ENCODE results near the gene SPDL1. TPM values are rescaled to one million over a fixed set of nuclear protein-coding genes. Genes with fewer than 3 reads are reported as not detected.

The SPDL1 gene
- total and polyA plus RNA-seq, 2 of the 4 experiments (the other 2 are of a cell fraction) = 18.8 to 29.4 TPM

DNA sequence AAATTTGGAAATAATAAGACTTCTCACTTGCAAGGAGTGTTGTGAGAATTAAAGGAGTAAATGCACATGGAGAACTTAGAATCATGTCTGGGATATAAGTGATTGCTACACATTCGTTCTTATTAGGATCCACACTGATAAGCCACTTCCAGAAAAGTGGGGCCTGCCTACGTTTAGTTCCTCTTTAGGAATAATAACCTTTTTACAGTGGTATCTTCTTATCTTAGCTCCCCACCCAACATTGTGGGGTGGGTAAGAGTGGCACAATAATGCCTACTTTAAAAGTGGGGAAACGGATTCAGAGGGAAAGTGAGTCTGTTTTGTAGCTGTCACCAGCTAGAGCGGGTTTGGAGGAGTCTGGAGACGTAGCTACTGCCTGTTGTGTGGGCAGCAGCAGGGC lies 69.5 kb downstream of the SPDL1 start:
- Histone ChIP-seq H3K4me1 (ENCODE audit: control insufficient read depth, insufficient read depth, low read length) (peaks cover 19% of the 10 kb centered on the region), H2AK9ac (replicated peaks; ENCODE audit: low read depth, low read length, poor library complexity) (no peak overlapping the region), H2BK15ac (ENCODE audit: low read depth, low read length) (0 out of 3 replicates have a peak overlapping the region, but pooled peaks have one; percentile 93), H2BK5ac (ENCODE audit: low read depth, low read length, poor library complexity, severe bottlenecking) (no peak overlapping the region), H3K9ac (ENCODE audit: low read depth, low read length) (no peak overlapping the region), H3K27ac (ENCODE audit: insufficient read depth, low read length) (no peak overlapping the region), H4K5ac (ENCODE audit: low read depth, low read length) (no peak overlapping the region), H3K14ac (replicated peaks; ENCODE audit: low read depth, low read length) (no peak overlapping the region), H3K9me3 (ENCODE audit: control insufficient read depth, insufficient read depth, low read length) (no peaks in the 10 kb centered on the region), H2BK120ac (ENCODE audit: low read depth, low read length) (no peak overlapping the region), H3K79me1 (ENCODE audit: low read depth in 1 of 2, low read length in 2 of 2) (0 out of 4 replicates have a peak, but pooled peaks cover 0 to 5% of the 10 kb centered on the region in 2 experiments), H2AK5ac (ENCODE audit: low read depth, low read length) (no peak overlapping the region), H4K20me1 (ENCODE audit: insufficient read depth, low read length) (no peaks in the 10 kb centered on the region), H3K56ac (ENCODE audit: extremely low read depth, insufficient read depth, low read length) (no peak overlapping the region), H3K23ac (ENCODE audit: low read depth, low read length) (no peak overlapping the region), H4K91ac (ENCODE audit: insufficient read depth, low read depth, low read length) (no peak overlapping the region; the same call in 1 of the 2 replicates), H3K4ac (ENCODE audit: low read depth, low read length) (no peak overlapping the region), H3K36me3 (ENCODE audit: control insufficient read depth, insufficient read depth, low read length) (no peaks in the 10 kb centered on the region), H3K27me3 (ENCODE audit: control insufficient read depth, insufficient read depth, low read length) (no peaks in the 10 kb centered on the region), H3K4me2 (ENCODE audit: low read depth, low read length) (no peak overlapping the region), H3K4me3 (ENCODE audit: insufficient read depth, low read depth, low read length) (no peak overlapping the region), H3K9me1 (ENCODE audit: insufficient read depth, low read length) (peaks cover 24% of the 10 kb centered on the region), H3K18ac (ENCODE audit: low read depth, low read length) (no peak overlapping the region), H2BK20ac (ENCODE audit: low read depth, low read length) (no peak overlapping the region), H4K8ac (ENCODE audit: low read depth in 2 of 2, low read length in 2 of 2) (no peak overlapping the region), H2AFZ (replicated peaks; ENCODE audit: low read length, poor library complexity) (no peak overlapping the region)
- dilution Hi-C loops (cut with HindIII; ENCODE audit: low sequenced_read_pairs, unreplicated experiment) (no loop called here), intact Hi-C loops (cut with micrococcal nuclease) (no loop called here), in situ Hi-C loops (cut with MboI; ENCODE audit: low sequenced_read_pairs) (no loop called here)
- no CpG with 5 or more reads among the region's 5 CpGs for WGBS, 2 experiments (ENCODE audit: extremely low coverage in 2 of 2, insufficient read length in 1 of 2)
- ChIA-PET POLR2A (ENCODE audit: unreplicated experiment) (no interaction called here), CTCF (no interaction called here)
- DNase-seq = no peak
- TF ChIP-seq, protein P1, sequence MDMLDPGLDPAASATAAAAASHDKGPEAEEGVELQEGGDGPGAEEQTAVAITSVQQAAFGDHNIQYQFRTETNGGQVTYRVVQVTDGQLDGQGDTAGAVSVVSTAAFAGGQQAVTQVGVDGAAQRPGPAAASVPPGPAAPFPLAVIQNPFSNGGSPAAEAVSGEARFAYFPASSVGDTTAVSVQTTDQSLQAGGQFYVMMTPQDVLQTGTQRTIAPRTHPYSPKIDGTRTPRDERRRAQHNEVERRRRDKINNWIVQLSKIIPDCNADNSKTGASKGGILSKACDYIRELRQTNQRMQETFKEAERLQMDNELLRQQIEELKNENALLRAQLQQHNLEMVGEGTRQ (IDR thresholded peaks at IDR 0.05; ENCODE audit: low read depth, low read length) = no peak
- TF ChIP-seq CEBPB (IDR thresholded peaks at IDR 0.05; ENCODE audit: low read depth, low read length) (no peak), MAFK (IDR thresholded peaks at IDR 0.05; ENCODE audit: low read depth, low read length) (no peak), FOS (IDR thresholded peaks at IDR 0.05; ENCODE audit: low read depth, low read length) (no peak), CHD1 (IDR thresholded peaks at IDR 0.05; ENCODE audit: low read depth, low read length) (no peak), BHLHE40 (IDR thresholded peaks at IDR 0.05; ENCODE audit: low read depth, low read length) (no peak), MAZ (IDR thresholded peaks at IDR 0.05; ENCODE audit: borderline replicate concordance, low read depth, low read length) (no peak), RFX5 (IDR thresholded peaks at IDR 0.05; ENCODE audit: low read depth, low read length) (no peak), RAD21 (IDR thresholded peaks at IDR 0.05; ENCODE audit: low read length) (no peak), MXI1 (IDR thresholded peaks at IDR 0.05; ENCODE audit: borderline replicate concordance, low read depth, low read length) (no peak), SMC3 (IDR thresholded peaks at IDR 0.05; ENCODE audit: low read depth, low read length) (no peak)
- TF ChIP-seq, protein P2, sequence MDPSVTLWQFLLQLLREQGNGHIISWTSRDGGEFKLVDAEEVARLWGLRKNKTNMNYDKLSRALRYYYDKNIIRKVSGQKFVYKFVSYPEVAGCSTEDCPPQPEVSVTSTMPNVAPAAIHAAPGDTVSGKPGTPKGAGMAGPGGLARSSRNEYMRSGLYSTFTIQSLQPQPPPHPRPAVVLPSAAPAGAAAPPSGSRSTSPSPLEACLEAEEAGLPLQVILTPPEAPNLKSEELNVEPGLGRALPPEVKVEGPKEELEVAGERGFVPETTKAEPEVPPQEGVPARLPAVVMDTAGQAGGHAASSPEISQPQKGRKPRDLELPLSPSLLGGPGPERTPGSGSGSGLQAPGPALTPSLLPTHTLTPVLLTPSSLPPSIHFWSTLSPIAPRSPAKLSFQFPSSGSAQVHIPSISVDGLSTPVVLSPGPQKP (IDR thresholded peaks at IDR 0.05; ENCODE audit: borderline replicate concordance, low read depth, low read length) = no peak
- no TSS peak for BruUV-seq (replicated peaks)
- no peak for ATAC-seq (ENCODE audit: low read depth)

Data from IMR-90 (cell line).